Nephron progenitor cell (in vitro differentiated cells): ENCODE data around the gene GLIPR2.

Source experiments
- DNase-seq: peaks from one replicate; pipeline ENCODE4 v3.0.0; 2021
- H3K27ac Mint-ChIP-seq: 2 replicates; pipeline ENCODE4 v1.8.0; 2021; ENCODE audit warnings: mild to moderate bottlenecking, moderate library complexity, mixed read lengths
- H3K27me3 Mint-ChIP-seq: 2 replicates; pipeline ENCODE4 v1.8.0; 2021; ENCODE audit warnings: mild to moderate bottlenecking, low read depth, mixed read lengths; ENCODE audit not compliant: poor library complexity
- H3K36me3 Mint-ChIP-seq: 2 replicates; pipeline ENCODE4 v1.8.0; 2021; ENCODE audit warnings: low read depth, mixed read lengths
- H3K4me1 Mint-ChIP-seq: 2 replicates; pipeline ENCODE4 v1.8.0; 2021; ENCODE audit warnings: mixed read lengths
- H3K4me3 Mint-ChIP-seq: 2 replicates; pipeline ENCODE4 v1.8.0; 2021; ENCODE audit warnings: mild to moderate bottlenecking, moderate library complexity, mixed read lengths
- H3K9me3 Mint-ChIP-seq: 2 replicates; pipeline ENCODE4 v1.8.0; 2021; ENCODE audit warnings: mild to moderate bottlenecking, moderate library complexity, mixed read lengths
- TF ChIP-seq, protein P1 (sequence below): fragments of 200-600 bp; sonication (generic); IDR thresholded peaks from 2 replicates; pipeline ENCODE4 v1.5.0; 2021; ENCODE audit warnings: antibody characterized with exemption

The GLIPR2 gene

DNA sequence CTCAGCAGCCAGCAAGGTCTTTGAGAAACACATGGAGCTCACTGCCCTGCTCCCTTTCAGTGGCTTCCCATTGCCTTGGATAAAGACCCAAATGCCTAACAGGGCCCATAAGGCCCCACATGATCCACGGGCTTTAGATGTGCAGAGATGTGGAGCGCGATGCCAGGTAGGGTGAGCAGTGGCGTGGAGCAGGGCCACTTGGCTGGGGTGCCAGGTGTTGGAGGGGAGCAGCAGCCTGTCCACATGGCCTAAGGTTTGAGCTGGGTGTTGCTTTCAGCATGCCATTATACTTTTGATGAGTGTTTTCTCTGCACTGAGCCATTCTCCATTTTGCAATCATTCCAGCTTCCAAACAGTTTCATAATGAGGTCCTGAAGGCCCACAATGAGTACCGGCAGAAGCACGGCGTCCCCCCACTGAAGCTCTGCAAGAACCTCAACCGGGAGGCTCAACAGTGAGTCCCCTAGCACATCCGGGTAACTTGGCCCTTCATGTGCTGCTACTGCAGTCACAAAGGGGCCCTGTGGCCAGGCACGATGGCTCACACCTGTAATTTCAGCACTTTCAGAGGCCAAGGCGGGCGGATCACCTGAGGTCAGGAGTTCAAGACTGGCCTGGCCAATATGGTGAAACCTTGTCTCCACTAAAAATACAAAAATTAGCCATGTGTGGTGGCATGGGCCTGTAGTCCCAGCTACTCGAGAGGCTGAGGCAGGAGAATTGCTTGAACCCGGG lies 11.1 kb downstream of the GLIPR2 start:
- DNase-seq: no peak
- Mint-ChIP-seq H3K4me1 (peaks cover 18% of the 10 kb centered on the region), H3K4me3 (no peak overlapping the region), H3K27me3 (no peaks in the 10 kb centered on the region), H3K9me3 (peaks cover 14% of the 10 kb centered on the region), H3K36me3 (peaks cover 35% of the 10 kb centered on the region), H3K27ac (no peak overlapping the region)
- TF ChIP-seq, protein P1, sequence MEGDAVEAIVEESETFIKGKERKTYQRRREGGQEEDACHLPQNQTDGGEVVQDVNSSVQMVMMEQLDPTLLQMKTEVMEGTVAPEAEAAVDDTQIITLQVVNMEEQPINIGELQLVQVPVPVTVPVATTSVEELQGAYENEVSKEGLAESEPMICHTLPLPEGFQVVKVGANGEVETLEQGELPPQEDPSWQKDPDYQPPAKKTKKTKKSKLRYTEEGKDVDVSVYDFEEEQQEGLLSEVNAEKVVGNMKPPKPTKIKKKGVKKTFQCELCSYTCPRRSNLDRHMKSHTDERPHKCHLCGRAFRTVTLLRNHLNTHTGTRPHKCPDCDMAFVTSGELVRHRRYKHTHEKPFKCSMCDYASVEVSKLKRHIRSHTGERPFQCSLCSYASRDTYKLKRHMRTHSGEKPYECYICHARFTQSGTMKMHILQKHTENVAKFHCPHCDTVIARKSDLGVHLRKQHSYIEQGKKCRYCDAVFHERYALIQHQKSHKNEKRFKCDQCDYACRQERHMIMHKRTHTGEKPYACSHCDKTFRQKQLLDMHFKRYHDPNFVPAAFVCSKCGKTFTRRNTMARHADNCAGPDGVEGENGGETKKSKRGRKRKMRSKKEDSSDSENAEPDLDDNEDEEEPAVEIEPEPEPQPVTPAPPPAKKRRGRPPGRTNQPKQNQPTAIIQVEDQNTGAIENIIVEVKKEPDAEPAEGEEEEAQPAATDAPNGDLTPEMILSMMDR: no peak

DNA sequence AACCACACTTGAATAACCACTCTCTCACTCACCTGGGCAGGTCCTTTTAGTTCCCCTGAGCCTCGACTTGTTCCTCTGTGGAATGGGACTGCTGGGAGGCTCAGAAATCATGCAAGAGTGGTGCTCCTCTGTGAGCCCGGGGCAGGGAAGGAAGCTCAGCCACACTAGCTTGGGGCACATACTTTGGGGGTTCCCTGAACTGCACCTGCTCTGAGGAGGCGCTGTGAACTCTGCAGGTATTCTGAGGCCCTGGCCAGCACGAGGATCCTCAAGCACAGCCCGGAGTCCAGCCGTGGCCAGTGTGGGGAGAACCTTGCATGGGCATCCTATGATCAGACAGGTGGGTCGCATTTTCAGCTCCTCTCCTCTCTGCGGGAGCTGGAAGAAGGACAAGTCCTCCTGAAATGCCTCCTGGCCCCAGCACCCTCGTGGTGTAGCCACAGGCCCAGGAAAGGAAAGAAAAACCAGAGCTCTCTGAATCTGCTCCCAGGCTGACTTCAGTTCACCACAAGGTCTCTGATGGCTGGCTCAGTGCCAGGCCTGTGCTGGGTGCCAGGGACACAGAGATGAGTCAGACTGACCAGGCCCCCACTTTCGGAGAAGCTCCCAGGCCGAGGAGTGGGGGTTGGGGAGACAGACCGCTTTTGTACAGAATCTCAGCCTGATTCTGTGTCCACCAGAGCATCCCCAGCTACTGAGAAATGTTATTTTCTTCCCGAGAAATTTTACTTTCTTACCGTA lies 11.9 kb downstream of the GLIPR2 start:
- Mint-ChIP-seq H3K4me1 (peaks cover 14% of the 10 kb centered on the region), H3K9me3 (peaks cover 14% of the 10 kb centered on the region)

DNA sequence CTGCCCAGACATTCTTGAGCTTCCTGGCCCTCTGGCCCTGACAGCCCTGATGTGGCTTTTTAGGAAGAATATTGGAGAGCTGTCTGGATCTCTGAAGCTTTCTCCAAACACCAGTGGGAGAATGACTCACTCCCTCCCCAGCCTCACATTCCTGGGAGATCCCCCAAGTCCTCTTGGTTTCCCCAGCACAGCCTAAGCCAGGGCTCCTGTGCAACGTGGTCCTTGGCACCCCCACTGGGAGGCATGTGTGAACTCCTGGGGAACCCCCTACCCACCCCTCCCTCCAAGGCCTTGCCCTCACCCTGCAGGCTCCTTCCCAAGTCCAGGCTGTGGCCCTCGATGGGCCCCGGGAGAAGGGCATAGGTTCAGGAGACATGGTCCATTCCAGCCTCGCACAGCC lies 12.7 kb downstream of the GLIPR2 start:
- H3K36me3 Mint-ChIP-seq: peaks cover 35% of the 10 kb centered on the region
- H3K27ac Mint-ChIP-seq: no peak overlapping the region
- peaks cover 14% of the 10 kb centered on the region for H3K9me3 Mint-ChIP-seq
- H3K4me3 Mint-ChIP-seq: no peak overlapping the region
- H3K4me1 Mint-ChIP-seq: peaks cover 21% of the 10 kb centered on the region
- H3K27me3 Mint-ChIP-seq: no peaks in the 10 kb centered on the region
- TF ChIP-seq, protein P1: no peak
- no peak for DNase-seq

More for the DNA sequence above, 11.9 kb downstream of the GLIPR2 start:
- Mint-ChIP-seq H3K27ac (no peak overlapping the region), H3K4me3 (no peak overlapping the region), H3K36me3 (peaks cover 35% of the 10 kb centered on the region), H3K27me3 (no peaks in the 10 kb centered on the region)
- TF ChIP-seq, protein P1: no peak
- no peak for DNase-seq

DNA sequence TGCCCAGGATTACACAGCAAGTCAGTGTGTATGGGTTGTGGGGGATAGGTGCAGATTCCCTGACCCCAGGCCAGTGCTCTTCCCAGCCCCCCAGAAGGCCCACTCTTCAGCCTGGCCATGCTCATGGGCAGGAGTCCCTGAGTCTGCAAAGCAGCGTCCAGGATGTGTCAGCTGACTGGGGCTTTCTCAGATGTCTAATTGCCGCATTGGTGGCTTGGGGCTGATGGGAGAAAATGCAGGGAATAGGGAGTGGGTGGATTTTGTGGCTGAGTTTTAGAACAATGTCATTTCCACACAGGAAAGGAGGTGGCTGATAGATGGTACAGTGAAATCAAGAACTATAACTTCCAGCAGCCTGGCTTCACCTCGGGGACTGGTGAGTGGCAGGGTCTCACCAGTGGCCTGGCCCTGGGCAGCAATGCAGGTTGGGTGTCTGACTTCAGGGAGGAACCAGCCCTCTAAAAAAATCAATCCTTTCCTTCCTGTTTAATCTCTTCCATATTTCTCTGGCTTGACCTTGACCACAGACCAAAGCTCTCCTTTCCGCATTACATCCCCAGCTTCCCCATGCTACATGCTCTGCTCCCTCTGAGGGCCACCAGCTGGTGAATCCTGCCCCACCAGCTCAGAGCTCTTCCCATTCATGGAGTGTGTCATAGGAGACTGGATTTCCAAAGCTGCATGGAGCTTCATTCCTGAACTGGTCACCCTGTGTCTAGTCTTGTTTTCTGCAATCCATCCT lies 14.2 kb downstream of the GLIPR2 start:
- Mint-ChIP-seq H3K27ac (peak overlapping the region; percentile 25), H3K36me3 (peaks cover 35% of the 10 kb centered on the region), H3K4me1 (peaks cover 30% of the 10 kb centered on the region), H3K9me3 (peaks cover 19% of the 10 kb centered on the region), H3K27me3 (no peaks in the 10 kb centered on the region), H3K4me3 (no peak overlapping the region)
- no peak for DNase-seq
- TF ChIP-seq, protein P1: no peak

DNA sequence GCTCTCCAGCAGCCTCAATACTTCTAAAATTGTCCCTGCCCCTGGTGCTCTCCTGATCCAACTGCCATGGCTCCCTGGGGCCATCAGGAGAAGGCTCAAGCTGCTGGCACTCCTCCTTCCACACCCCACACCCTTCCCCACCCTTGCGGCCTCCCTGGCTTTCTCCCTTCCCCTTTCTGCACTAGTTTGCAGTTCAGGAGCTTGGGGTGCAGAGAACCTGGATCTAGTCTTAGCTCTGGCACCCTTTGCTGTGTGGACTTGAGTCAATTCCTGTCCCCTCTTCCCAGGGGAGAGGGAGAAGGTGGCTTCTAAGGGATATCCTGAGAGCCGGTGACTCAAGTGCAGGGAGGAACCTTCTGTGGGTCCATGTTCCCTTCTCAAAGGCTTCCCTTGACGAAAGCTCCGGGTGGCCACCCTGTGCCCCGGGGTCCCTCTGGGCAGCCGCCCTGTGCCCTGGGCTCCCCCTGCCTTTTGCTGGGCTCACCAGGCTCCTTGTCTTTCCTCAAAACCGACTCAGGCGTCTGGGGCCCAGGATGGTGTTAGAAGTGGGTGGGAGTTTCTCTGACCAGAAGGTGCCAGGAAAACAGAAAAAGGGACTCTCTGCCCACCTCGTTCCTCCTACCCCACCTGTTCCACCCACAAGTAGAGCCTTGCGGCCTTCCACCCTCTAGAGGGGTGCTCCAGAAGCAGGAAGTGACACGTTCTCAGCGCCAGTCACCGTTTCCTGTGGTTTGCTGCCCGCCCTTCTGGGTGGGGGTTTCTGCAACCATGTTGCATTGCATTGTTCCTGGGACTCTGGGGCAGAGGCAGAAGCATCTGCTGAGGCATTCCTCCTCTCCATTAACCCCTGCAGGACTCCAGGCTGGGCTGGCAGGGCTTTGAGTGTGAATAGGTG lies 15.0 kb downstream of the GLIPR2 start:
- peaks cover 14% of the 10 kb centered on the region for H3K9me3 Mint-ChIP-seq
- TF ChIP-seq, protein P1: no peak
- peak overlapping the region; percentile 59 for H3K27ac Mint-ChIP-seq
- DNase-seq: no peak
- peaks cover 32% of the 10 kb centered on the region for H3K36me3 Mint-ChIP-seq
- H3K4me1 Mint-ChIP-seq: peaks cover 25% of the 10 kb centered on the region
- H3K4me3 Mint-ChIP-seq: no peak overlapping the region
- H3K27me3 Mint-ChIP-seq: no peaks in the 10 kb centered on the region
